Smooth muscle cell (in vitro differentiated cells): ENCODE measurements around the gene DCDC2. TPM values are rescaled to one million over a fixed set of nuclear protein-coding genes. Genes with fewer than 3 reads are reported as not detected.

Experiments
- DNase-seq: peaks from one replicate; lab custom pipeline; 2025; ENCODE audit not compliant: unreplicated experiment; lab: John Stamatoyannopoulos, UW
- H2AFZ ChIP-seq: fragments of 200-600 bp; sonication (generic); 2 replicates; pipeline ENCODE4 v1.6.0; 2016; ENCODE audit warnings: antibody characterized with exemption, low read depth, mild to moderate bottlenecking
- H3F3A ChIP-seq: fragments of 200-600 bp; sonication (generic); 2 replicates; pipeline ENCODE4 v1.6.0; 2017; ENCODE audit warnings: antibody characterized with exemption, low read depth
- H3K27ac ChIP-seq: fragments of 200-600 bp; sonication (generic); 2 replicates; pipeline ENCODE4 v1.5.1; 2016; ENCODE audit warnings: low read depth, mild to moderate bottlenecking
- H3K27me3 ChIP-seq: fragments of 200-600 bp; sonication (generic); 2 replicates; pipeline ENCODE4 v1.6.1; 2016; ENCODE audit warnings: low read depth, mild to moderate bottlenecking
- H3K36me3 ChIP-seq: fragments of 200-600 bp; sonication (generic); 2 replicates; pipeline ENCODE4 v1.5.1; 2016; ENCODE audit warnings: low read depth
- H3K4me1 ChIP-seq: fragments of 200-600 bp; sonication (generic); 2 replicates; pipeline ENCODE4 v1.5.1; 2016; ENCODE audit warnings: low read depth
- H3K4me2 ChIP-seq: fragments of 200-600 bp; sonication (generic); 2 replicates; pipeline ENCODE4 v1.6.0; 2016; ENCODE audit warnings: mild to moderate bottlenecking
- H3K4me3 ChIP-seq: fragments of 200-600 bp; sonication (generic); 2 replicates; pipeline ENCODE4 v1.5.1; 2016; ENCODE audit warnings: mild to moderate bottlenecking
- H3K79me2 ChIP-seq: fragments of 200-600 bp; sonication (generic); 2 replicates; pipeline ENCODE4 v1.6.0; 2016; ENCODE audit warnings: low read depth, mild to moderate bottlenecking
- H3K9ac ChIP-seq: fragments of 200-600 bp; sonication (generic); 2 replicates; pipeline ENCODE4 v1.6.0; 2016; ENCODE audit warnings: low read depth
- H3K9me3 ChIP-seq: fragments of 200-600 bp; sonication (generic); replicated peaks from 2 replicates; pipeline ENCODE4 v1.5.1; 2016; ENCODE audit warnings: low read depth
- H4K20me1 ChIP-seq: fragments of 200-600 bp; sonication (generic); 2 replicates; pipeline ENCODE4 v1.6.0; 2016; ENCODE audit warnings: low read depth
- WGBS: methylation state at CpG from one replicate; pipeline ENCODE4 v1.1.7; 2016; ENCODE audit warnings: low lambda C conversion rate; 5-methylcytosine and 5-hydroxymethylcytosine counted together
- polyA plus RNA-seq: library from polyadenylated mRNA; unstranded; fragments of >200 nt; fragmentation: Nextera tagmentation; extraction: Ambion mirVana; gene quantifications from 2 replicates; pipeline ENCODE4 v1.2.1, GENCODE V29; 2016
- total RNA-seq: library from RNA; depleted of rRNA; stranded (reverse); fragments of >200 nt; gene quantifications from 2 replicates; pipeline ENCODE4 v1.2.3, GENCODE V29; 2014
- TF ChIP-seq, protein P1 (sequence below): fragments of 200-600 bp; sonication (generic); IDR thresholded peaks from 2 replicates; pipeline ENCODE4 v1.5.1; 2017; ENCODE audit warnings: borderline replicate concordance, mild to moderate bottlenecking, antibody characterized with exemption; ENCODE audit not compliant: insufficient read depth, poor library complexity, severe bottlenecking

Gene DCDC2
- total and polyA plus RNA-seq, 2 experiments from 2014 or later = not detected

DNA sequence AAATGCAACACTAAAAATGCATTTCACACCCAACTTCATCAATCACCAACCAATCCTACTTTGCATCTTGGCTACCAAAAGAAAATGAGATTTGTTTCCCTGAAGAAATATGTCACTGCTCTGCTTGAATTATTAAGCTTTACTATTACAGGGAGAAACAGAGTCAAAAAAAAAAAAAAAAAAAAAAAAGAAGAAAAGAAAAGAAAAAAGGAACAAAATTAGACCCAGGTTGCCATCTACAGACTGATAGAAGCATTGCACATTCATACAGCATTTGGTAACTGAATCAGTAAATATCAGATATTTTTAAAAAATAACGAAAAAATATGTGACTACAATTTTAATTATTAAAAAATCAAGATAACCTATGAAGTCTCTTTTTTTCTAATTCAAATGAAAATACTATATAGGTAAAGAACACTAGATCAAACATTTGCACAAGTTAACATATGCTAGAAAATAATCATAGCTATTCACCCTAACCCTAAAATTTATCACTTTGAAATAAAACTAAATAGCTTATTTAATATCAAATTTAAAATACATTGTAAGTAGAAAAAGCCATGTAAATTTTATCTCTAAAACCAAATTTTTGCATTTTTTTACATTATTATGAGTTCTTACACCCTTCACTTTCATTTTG is 83.3 kb downstream of the DCDC2 start:
- H3K4me2 ChIP-seq = no peak overlapping the region
- no peaks in the 10 kb centered on the region for H4K20me1 ChIP-seq
- H3K27me3 ChIP-seq = peaks cover 7% of the 10 kb centered on the region
- no peaks in the 10 kb centered on the region for H3F3A ChIP-seq
- H3K36me3 ChIP-seq = no peaks in the 10 kb centered on the region
- WGBS = 2% methylated on average over 1 of the region's 1 CpG
- H3K9ac ChIP-seq = no peak overlapping the region
- no peaks in the 10 kb centered on the region for H3K79me2 ChIP-seq
- no peak overlapping the region for H3K4me3 ChIP-seq
- no peak overlapping the region for H2AFZ ChIP-seq
- no peaks in the 10 kb centered on the region for H3K4me1 ChIP-seq
- DNase-seq = no peak
- TF ChIP-seq, protein P1, sequence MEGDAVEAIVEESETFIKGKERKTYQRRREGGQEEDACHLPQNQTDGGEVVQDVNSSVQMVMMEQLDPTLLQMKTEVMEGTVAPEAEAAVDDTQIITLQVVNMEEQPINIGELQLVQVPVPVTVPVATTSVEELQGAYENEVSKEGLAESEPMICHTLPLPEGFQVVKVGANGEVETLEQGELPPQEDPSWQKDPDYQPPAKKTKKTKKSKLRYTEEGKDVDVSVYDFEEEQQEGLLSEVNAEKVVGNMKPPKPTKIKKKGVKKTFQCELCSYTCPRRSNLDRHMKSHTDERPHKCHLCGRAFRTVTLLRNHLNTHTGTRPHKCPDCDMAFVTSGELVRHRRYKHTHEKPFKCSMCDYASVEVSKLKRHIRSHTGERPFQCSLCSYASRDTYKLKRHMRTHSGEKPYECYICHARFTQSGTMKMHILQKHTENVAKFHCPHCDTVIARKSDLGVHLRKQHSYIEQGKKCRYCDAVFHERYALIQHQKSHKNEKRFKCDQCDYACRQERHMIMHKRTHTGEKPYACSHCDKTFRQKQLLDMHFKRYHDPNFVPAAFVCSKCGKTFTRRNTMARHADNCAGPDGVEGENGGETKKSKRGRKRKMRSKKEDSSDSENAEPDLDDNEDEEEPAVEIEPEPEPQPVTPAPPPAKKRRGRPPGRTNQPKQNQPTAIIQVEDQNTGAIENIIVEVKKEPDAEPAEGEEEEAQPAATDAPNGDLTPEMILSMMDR = peak; percentile 57
- no peaks in the 10 kb centered on the region for H3K9me3 ChIP-seq
- H3K27ac ChIP-seq = no peak overlapping the region

DNA sequence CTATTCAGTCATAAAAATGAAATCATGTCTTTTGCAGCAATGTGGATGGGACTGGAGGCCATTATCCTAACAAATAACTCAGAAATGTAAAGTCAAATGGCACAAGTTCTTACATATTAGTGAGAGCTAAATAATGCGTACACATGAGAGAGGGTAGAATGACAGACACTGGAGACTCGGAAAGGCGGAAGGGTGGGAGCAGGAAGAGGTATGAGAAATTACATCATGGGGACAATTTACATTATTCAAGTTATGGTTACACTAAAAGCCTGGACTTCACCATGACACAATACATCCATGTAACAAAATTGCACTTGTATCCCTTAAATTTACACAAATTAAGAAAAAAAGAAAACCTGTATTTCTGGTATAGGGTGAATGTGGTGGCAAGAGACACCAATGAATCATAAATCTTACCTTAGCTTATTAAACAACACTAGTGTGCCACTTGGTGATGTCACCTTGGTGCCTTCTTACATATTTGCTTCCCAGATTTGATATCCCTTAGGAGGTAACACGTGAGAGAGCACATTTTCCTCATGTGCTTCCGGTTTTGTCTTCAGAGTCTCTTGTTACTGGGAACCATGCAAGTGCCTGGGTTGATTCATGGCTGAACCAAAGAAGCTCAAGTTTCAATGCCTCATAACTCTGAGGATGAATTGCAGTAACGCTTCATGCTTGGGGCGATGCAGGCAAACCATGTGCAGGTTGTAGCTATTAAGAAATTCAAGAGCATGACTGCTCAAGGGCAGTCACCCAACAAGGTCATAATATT is 84.6 kb downstream of the DCDC2 start:
- no peak overlapping the region for H3K4me2 ChIP-seq
- H3K4me1 ChIP-seq = no peaks in the 10 kb centered on the region
- no peaks in the 10 kb centered on the region for H3F3A ChIP-seq
- H3K36me3 ChIP-seq = no peaks in the 10 kb centered on the region
- H3K79me2 ChIP-seq = no peaks in the 10 kb centered on the region
- H3K27me3 ChIP-seq = peaks cover 7% of the 10 kb centered on the region
- no peak overlapping the region for H3K27ac ChIP-seq
- TF ChIP-seq, protein P1 = no peak
- no peak overlapping the region for H3K9ac ChIP-seq
- H3K9me3 ChIP-seq = no peaks in the 10 kb centered on the region
- H3K4me3 ChIP-seq = no peak overlapping the region
- DNase-seq = no peak
- H2AFZ ChIP-seq = no peak overlapping the region
- no peaks in the 10 kb centered on the region for H4K20me1 ChIP-seq
- 71% methylated on average over 7 of the region's 7 CpGs for WGBS

DNA sequence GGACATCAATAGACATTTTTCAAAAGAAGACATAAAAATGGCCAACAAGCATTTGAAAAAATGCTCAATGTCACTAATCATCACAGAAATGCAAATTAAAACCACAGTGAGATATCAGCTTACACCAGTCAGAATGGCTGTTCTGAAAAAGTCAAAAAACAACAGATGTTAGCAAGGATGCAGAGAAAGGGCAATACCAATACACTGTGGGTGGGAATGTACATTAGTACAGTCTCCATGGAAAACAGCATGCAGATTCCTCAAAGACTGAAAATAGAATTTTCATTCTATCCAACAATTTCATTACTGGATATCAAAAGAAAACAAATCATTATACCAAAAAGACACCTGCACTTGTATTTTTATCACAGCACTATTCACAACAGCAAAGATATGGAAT is 85.3 kb downstream of the DCDC2 start:
- H3K4me2 ChIP-seq = no peak overlapping the region
- no peaks in the 10 kb centered on the region for H3F3A ChIP-seq
- H3K27ac ChIP-seq = no peak overlapping the region
- H3K79me2 ChIP-seq = no peaks in the 10 kb centered on the region
- H4K20me1 ChIP-seq = no peaks in the 10 kb centered on the region
- no peak overlapping the region for H3K4me3 ChIP-seq
- no peaks in the 10 kb centered on the region for H3K9me3 ChIP-seq
- no peak overlapping the region for H3K9ac ChIP-seq
- no peak overlapping the region for H2AFZ ChIP-seq
- no peak for DNase-seq
- H3K36me3 ChIP-seq = no peaks in the 10 kb centered on the region
- peaks cover 7% of the 10 kb centered on the region for H3K27me3 ChIP-seq
- H3K4me1 ChIP-seq = no peaks in the 10 kb centered on the region
- TF ChIP-seq, protein P1 = no peak
